PC-3 (cell line): ENCODE measurements around the gene ERGIC3.
"Not testable (repeated sequence)": the region's sequence is repeated elsewhere in the genome, so short reads cannot be mapped to it uniquely, and the experiment has no call there.

ENCODE experiments used
- CTCF ChIP-seq: fragments of 300-600 bp; sonication (generic); conservative IDR thresholded peaks from 2 replicates; pipeline ENCODE4 v1.5.1; 2017; ENCODE audit warnings: antibody characterized with exemption, low read depth, mild to moderate bottlenecking, low read length
- EZH2 ChIP-seq: fragments of 300-600 bp; sonication (generic); IDR thresholded peaks from one replicate; pipeline ENCODE4 v1.6.1; 2017; ENCODE audit warnings: antibody characterized with exemption, mild to moderate bottlenecking, low read length; ENCODE audit not compliant: unreplicated experiment
- EZH2phosphoT487 ChIP-seq: fragments of 300-600 bp; sonication (generic); IDR thresholded peaks from 2 replicates; pipeline ENCODE4 v1.6.1; 2018; ENCODE audit warnings: mild to moderate bottlenecking, antibody characterized with exemption, low read length, borderline replicate concordance

GRCh38 chr20:35517767-35518166, 24.1 kb upstream of the ERGIC3 start:
- not testable (repeated sequence) for TF ChIP-seq CTCF, EZH2, EZH2phosphoT487
